Activated naive CD4-positive, alpha-beta T cell treated with anti-CD3 and anti-CD28 coated beads for 36 hours (primary cell): ENCODE measurements around the gene INCENP. TPM values are rescaled to one million over a fixed set of nuclear protein-coding genes. Genes with fewer than 3 reads are reported as not detected.
"Not testable (repeated sequence)": the region's sequence is repeated elsewhere in the genome, so short reads cannot be mapped to it uniquely, and the experiment has no call there.

Source experiments
- CTCF ChIA-PET: fragments of 350-600 bp; sonication (Branson Sonifier 250); formaldehyde crosslinking; loops from one replicate; lab custom pipeline; 2021; ENCODE audit warnings: antibody characterized with exemption; lab: Charles Lee
- DNase-seq: peaks from one replicate; pipeline ENCODE4 v3.0.0-alpha.2; 2020
- H3K27ac Mint-ChIP-seq: one replicate; pipeline ENCODE4 v1.8.0; 2021; ENCODE audit warnings: mild to moderate bottlenecking, mixed read lengths
- H3K27me3 Mint-ChIP-seq: one replicate; pipeline ENCODE4 v1.8.0; 2021; ENCODE audit warnings: low read depth, mixed read lengths
- H3K36me3 Mint-ChIP-seq: one replicate; pipeline ENCODE4 v1.8.0; 2021; ENCODE audit warnings: low read depth, mixed read lengths
- H3K4me1 Mint-ChIP-seq: one replicate; pipeline ENCODE4 v1.8.0; 2021; ENCODE audit warnings: low read depth, mixed read lengths
- H3K4me3 Mint-ChIP-seq: one replicate; pipeline ENCODE4 v1.8.0; 2021; ENCODE audit warnings: mild to moderate bottlenecking, moderate library complexity, mixed read lengths
- H3K9me3 Mint-ChIP-seq: one replicate; pipeline ENCODE4 v1.8.0; 2021; ENCODE audit warnings: mixed read lengths
- intact Hi-C: fragments of 100-400 bp; cut with micrococcal nuclease; formaldehyde crosslinking; loops from one replicate; pipeline ENCODE4 v1.15.1; 2023
- total RNA-seq, 2 experiments: library from RNA; stranded (reverse); gene quantifications; one replicate each; pipeline ENCODE4 v1.2.3, GENCODE V29; 2021

INCENP gene
- total RNA-seq, 2 experiments from 2014 or later = 156 to 161 TPM

- DNase-seq = no peak
- Mint-ChIP-seq H3K27me3 (peaks cover 22% of the 10 kb centered on the region), H3K27ac (no peak overlapping the region), H3K36me3 (no peaks in the 10 kb centered on the region), H3K9me3 (no peaks in the 10 kb centered on the region), H3K4me3 (no peak overlapping the region), H3K4me1 (no peaks in the 10 kb centered on the region)
- intact Hi-C loops = no loop called here
- CTCF ChIA-PET = interaction anchor here (0.6 kb wide), 1 partner anchor 14 kb away, joined by 4 read pairs; no protein-coding TSS in a partner anchor
These were observed 72.1 kb downstream of the INCENP start for GRCh38 chr11:62195945-62196344.

- H3K4me1 Mint-ChIP-seq, H3K9me3 Mint-ChIP-seq, H3K36me3 Mint-ChIP-seq, H3K4me3 Mint-ChIP-seq, DNase-seq, H3K27ac Mint-ChIP-seq, intact Hi-C loops, CTCF ChIA-PET: not testable (repeated sequence)
- peaks cover 19% of the 10 kb centered on the region for H3K27me3 Mint-ChIP-seq
These were observed 73.6 kb downstream of the INCENP start for GRCh38 chr11:62197400-62197799.

GRCh38 chr11:62201376-62201775 lies 77.6 kb downstream of the INCENP start:
- Mint-ChIP-seq H3K9me3 (no peaks in the 10 kb centered on the region), H3K27me3 (peaks cover 2% of the 10 kb centered on the region), H3K36me3 (no peaks in the 10 kb centered on the region), H3K4me3 (no peak overlapping the region), H3K4me1 (no peaks in the 10 kb centered on the region), H3K27ac (no peak overlapping the region)
- intact Hi-C loops = no loop called here
- DNase-seq = no peak
- CTCF ChIA-PET = no interaction called here

Other genes starting within 250 kb of the INCENP start
- gene FADS3, start 232.5 kb upstream of the INCENP start, total RNA-seq = 1 to 10 TPM; 4.2 to 4.3 TPM
- gene RAB3IL1, start 206.4 kb upstream of the INCENP start, total RNA-seq = under 1 TPM; 0.52 to 0.74 TPM
- gene BEST1, start 173.7 kb upstream of the INCENP start, total RNA-seq = under 1 TPM; 0.45 to 0.49 TPM
- 1,000 to 10,000 TPM; 1,302 to 1,352 TPM for gene FTH1, start 156.4 kb upstream of the INCENP start, total RNA-seq
- gene SCGB1D1, start 66.2 kb downstream of the INCENP start, total RNA-seq = not detected
- not detected for gene SCGB2A1, start 84.7 kb downstream of the INCENP start, total RNA-seq
- gene SCGB1D2, start 118.2 kb downstream of the INCENP start, total RNA-seq = not detected
- not detected for gene SCGB2A2, start 146.1 kb downstream of the INCENP start, total RNA-seq
- gene SCGB1D4, start 175.1 kb downstream of the INCENP start, total RNA-seq = not detected
- gene ASRGL1, start 213.4 kb downstream of the INCENP start, total RNA-seq = 10 to 100 TPM in 1 of 2 experiments, 1 to 10 TPM in 1; 9.5 to 11.6 TPM